Left lung (tissue), 10 donors: ENCODE results near the gene CAV1. TPM values are rescaled to one million over a fixed set of nuclear protein-coding genes. Genes with fewer than 3 reads are reported as not detected.
A peak's percentile ranks its signal among the peaks of the same experiment; 100 is the strongest.

Source experiments
- ATAC-seq: fragments of 200-7000 bp; cut with Tn5 transposase; one replicate; pipeline ENCODE4 v1.9.1; 2020; ENCODE audit warnings: moderate library complexity
- DNase-seq, 4 donors: peaks; one replicate each; pipeline ENCODE4 v3.0.0-alpha.2; 2013 to 2020
- H3K27ac ChIP-seq, 2 donors: fragments of 200-600 bp; sonication (generic) in 1 of 2; one replicate each; pipeline versions ENCODE4 v1.5.0 to v1.8.0; 2020 to 2021
- H3K27me3 ChIP-seq, 2 donors: fragments of 200-600 bp; sonication (generic) in 1 of 2; one replicate each; pipeline versions ENCODE4 v1.5.0 to v1.8.0; 2020 to 2021
- H3K36me3 ChIP-seq, 2 donors: fragments of 200-600 bp; sonication (generic) in 1 of 2; one replicate each; pipeline versions ENCODE4 v1.5.0 to v1.8.0; 2020 to 2021
- H3K4me1 ChIP-seq, 2 donors: fragments of 200-600 bp; one replicate each; pipeline ENCODE4 v1.8.0; 2021
- H3K4me3 ChIP-seq, 2 donors: fragments of 200-600 bp; sonication (generic) in 1 of 2; one replicate each; pipeline versions ENCODE4 v1.5.0 to v1.8.0; 2020 to 2021; ENCODE audit warnings: mild to moderate bottlenecking in 1 of 2
- H3K9me3 ChIP-seq, 2 donors: fragments of 200-600 bp; sonication (generic) in 1 of 2; one replicate each; pipeline versions ENCODE4 v1.5.0 to v1.8.0; 2020 to 2021
- CTCF ChIP-seq, 2 donors: fragments of 200-600 bp; sonication (generic) in 1 of 2; IDR thresholded peaks; one replicate each; pipeline versions ENCODE4 v1.5.0 to v1.8.0; 2021; ENCODE audit warnings: antibody characterized with exemption in 2 of 2
- intact Hi-C, 2 donors: fragments of 100-400 bp; cut with DNase I; formaldehyde crosslinking; loops; one replicate each; pipeline versions ENCODE4 v1.11.2 to v1.14.2; 2022
- polyA plus RNA-seq, 6 donors: library from polyadenylated mRNA; unstranded; fragments of 120-200 nt; gene quantifications; one replicate each; pipeline ENCODE4 v1.2.1, GENCODE V29; 2013; ENCODE audit not compliant: insufficient read length in 6 of 6
- total RNA-seq, 2 donors: library from RNA; stranded (reverse); fragmentation: NEBNext Ultra II Directional; extraction: Animal tissue kit (Norgen Biotek cat#: 25700); gene quantifications; one replicate each; pipeline ENCODE4 v1.2.1, GENCODE V29; 2021
- donor health status: DM: no; HTN: yes; CAD: no.
- donor health status: DM: no; HTN: no; CAD: no.

The CAV1 gene
- total and polyA plus RNA-seq, 8 donors: 332 to 520 (median 402) TPM

GRCh38 chr7:116541951-116542350 is 17.1 kb downstream of the CAV1 start:
- Histone ChIP-seq H3K27me3 (no peaks in the 10 kb centered on the region), H3K36me3 (peaks cover 0 to 9% of the 10 kb centered on the region in 2 donors), H3K4me3 (no peak overlapping the region), H3K4me1 (peaks cover 4 to 43% of the 10 kb centered on the region in 2 donors), H3K9me3 (no peaks in the 10 kb centered on the region), H3K27ac (peak overlapping the region in 1 of 2 donors; percentile 41)
- ATAC-seq (no peak), DNase-seq (no peak)
- no peak for TF ChIP-seq CTCF (IDR thresholded peaks at IDR 0.05)
- intact Hi-C loops: no loop called here

GRCh38 chr7:116542618-116543017 is 17.8 kb downstream of the CAV1 start:
- ATAC-seq: no peak
- Histone ChIP-seq H3K9me3 (no peaks in the 10 kb centered on the region), H3K4me3 (no peak overlapping the region), H3K27me3 (no peaks in the 10 kb centered on the region), H3K36me3 (peaks cover 0 to 9% of the 10 kb centered on the region in 2 donors), H3K4me1 (peaks cover 4 to 43% of the 10 kb centered on the region in 2 donors), H3K27ac (peak overlapping the region; percentile 9 to 41)
- no peak for TF ChIP-seq CTCF (IDR thresholded peaks at IDR 0.05)
- no peak for DNase-seq
- intact Hi-C loops: no loop called here

- Histone ChIP-seq H3K9me3 (no peaks in the 10 kb centered on the region), H3K4me1 (peaks cover 4 to 39% of the 10 kb centered on the region in 2 donors), H3K4me3 (no peak overlapping the region), H3K27ac (peak overlapping the region; percentile 9 to 48), H3K36me3 (peaks cover 0 to 7% of the 10 kb centered on the region in 2 donors), H3K27me3 (no peaks in the 10 kb centered on the region)
- intact Hi-C loops: no loop called here
- no peak for TF ChIP-seq CTCF (IDR thresholded peaks at IDR 0.05)
- DNase-seq (no peak), ATAC-seq (peak; percentile 14)
These were observed 18.8 kb downstream of the CAV1 start for GRCh38 chr7:116543664-116544063.

- TF ChIP-seq CTCF (IDR thresholded peaks at IDR 0.05): no peak
- H3K27ac ChIP-seq: no peak overlapping the region
- ATAC-seq: peak; percentile 73
- no peaks in the 10 kb centered on the region for H3K27me3 ChIP-seq
- H3K4me3 ChIP-seq: no peak overlapping the region
- intact Hi-C loops: no loop called here
- H3K9me3 ChIP-seq: no peaks in the 10 kb centered on the region
- peaks cover 4 to 36% of the 10 kb centered on the region in 2 donors for H3K4me1 ChIP-seq
- no peak for DNase-seq
- no peaks in the 10 kb centered on the region for H3K36me3 ChIP-seq
These were observed 19.7 kb downstream of the CAV1 start for GRCh38 chr7:116544487-116544886.

- intact Hi-C loops: no loop called here
- Histone ChIP-seq H3K36me3 (no peaks in the 10 kb centered on the region), H3K27me3 (no peaks in the 10 kb centered on the region), H3K27ac (no peak overlapping the region), H3K9me3 (no peaks in the 10 kb centered on the region), H3K4me1 (peaks cover 4 to 26% of the 10 kb centered on the region in 2 donors), H3K4me3 (no peak overlapping the region)
- DNase-seq (no peak), ATAC-seq (no peak)
- no peak for TF ChIP-seq CTCF (IDR thresholded peaks at IDR 0.05)
These were observed 20.7 kb downstream of the CAV1 start for GRCh38 chr7:116545411-116545993.
